HEK293 (cell line): Measurements from ENCODE around the gene PYGO2.

Experiments
- BCL11B ChIP-seq: fragments of 450-650 bp; formaldehyde crosslinking; IDR thresholded peaks from 2 replicates; pipeline ENCODE4 v1.5.1; 2016; ENCODE audit warnings: low read depth, missing biosample characterization, missing genetic modification characterization
- HIC1 ChIP-seq: fragments of 450-650 bp; formaldehyde crosslinking; IDR thresholded peaks from 2 replicates; pipeline ENCODE4 v1.5.1; 2016; ENCODE audit warnings: missing biosample characterization, missing genetic modification characterization
- KLF16 ChIP-seq: fragments of 450-650 bp; formaldehyde crosslinking; IDR thresholded peaks from 2 replicates; pipeline ENCODE4 v1.5.1; 2017; ENCODE audit warnings: missing biosample characterization, missing genetic modification characterization
- KLF8 ChIP-seq: fragments of 450-650 bp; formaldehyde crosslinking; IDR thresholded peaks from 2 replicates; pipeline ENCODE4 v1.5.1; 2016; ENCODE audit warnings: missing biosample characterization, missing genetic modification characterization
- OVOL3 ChIP-seq: fragments of 450-650 bp; formaldehyde crosslinking; IDR thresholded peaks from 2 replicates; pipeline ENCODE4 v1.5.1; 2016; ENCODE audit warnings: missing biosample characterization, missing genetic modification characterization
- PBX3 ChIP-seq: sonication (generic); formaldehyde crosslinking; IDR thresholded peaks from 2 replicates; pipeline ENCODE4 v1.8.1; 2022; ENCODE audit warnings: mild to moderate bottlenecking, moderate library complexity, missing genetic modification reagents
- RBAK ChIP-seq: fragments of 450-650 bp; formaldehyde crosslinking; IDR thresholded peaks from 2 replicates; pipeline ENCODE4 v1.5.1; 2016; ENCODE audit warnings: missing biosample characterization, missing genetic modification characterization
- SCRT2 ChIP-seq: fragments of 450-650 bp; formaldehyde crosslinking; IDR thresholded peaks from 2 replicates; pipeline ENCODE4 v1.5.1; 2016; ENCODE audit warnings: missing biosample characterization, missing genetic modification characterization
- TRIM28 ChIP-seq: IDR thresholded peaks from 2 replicates; pipeline ENCODE4 v1.6.1; 2011; ENCODE audit warnings: low read length, control low read depth, borderline replicate concordance
- ZBTB10 ChIP-seq: fragments of 450-650 bp; formaldehyde crosslinking; IDR thresholded peaks from 2 replicates; pipeline ENCODE4 v1.5.1; 2016; ENCODE audit warnings: missing biosample characterization, missing genetic modification characterization
- ZBTB17 ChIP-seq: fragments of 450-650 bp; formaldehyde crosslinking; IDR thresholded peaks from 2 replicates; pipeline ENCODE4 v1.5.1; 2016; ENCODE audit warnings: missing biosample characterization, missing genetic modification characterization
- ZBTB21 ChIP-seq: fragments of 450-650 bp; formaldehyde crosslinking; IDR thresholded peaks from 2 replicates; pipeline ENCODE4 v1.5.1; 2017; ENCODE audit warnings: missing biosample characterization, missing genetic modification characterization
- ZBTB48 ChIP-seq: fragments of 450-650 bp; formaldehyde crosslinking; IDR thresholded peaks from 2 replicates; pipeline ENCODE4 v1.5.1; 2016; ENCODE audit warnings: missing biosample characterization, missing genetic modification characterization
- ZBTB6 ChIP-seq: fragments of 450-650 bp; formaldehyde crosslinking; IDR thresholded peaks from 2 replicates; pipeline ENCODE4 v1.5.1; 2017; ENCODE audit warnings: missing biosample characterization, missing genetic modification characterization
- ZNF114 ChIP-seq: fragments of 450-650 bp; formaldehyde crosslinking; IDR thresholded peaks from 2 replicates; pipeline ENCODE4 v1.5.0; 2017; ENCODE audit warnings: missing biosample characterization, missing genetic modification characterization
- ZNF211 ChIP-seq: fragments of 450-650 bp; formaldehyde crosslinking; IDR thresholded peaks from 2 replicates; pipeline ENCODE4 v1.5.1; 2016; ENCODE audit warnings: low read depth, missing biosample characterization, missing genetic modification characterization
- ZNF302 ChIP-seq: fragments of 450-650 bp; formaldehyde crosslinking; IDR thresholded peaks from 2 replicates; pipeline ENCODE4 v1.5.1; 2016; ENCODE audit warnings: missing biosample characterization, missing genetic modification characterization, low read depth
- ZNF324 ChIP-seq: fragments of 450-650 bp; formaldehyde crosslinking; IDR thresholded peaks from 2 replicates; pipeline ENCODE4 v1.5.1; 2016; ENCODE audit warnings: missing biosample characterization, missing genetic modification characterization
- ZNF391 ChIP-seq: fragments of 450-650 bp; formaldehyde crosslinking; IDR thresholded peaks from 2 replicates; pipeline ENCODE4 v1.5.1; 2016; ENCODE audit warnings: low read depth, missing biosample characterization, missing genetic modification characterization, borderline replicate concordance
- ZNF398 ChIP-seq: fragments of 450-650 bp; formaldehyde crosslinking; IDR thresholded peaks from 2 replicates; pipeline ENCODE4 v1.5.1; 2017; ENCODE audit warnings: missing biosample characterization, missing genetic modification characterization
- ZNF423 ChIP-seq: fragments of 450-650 bp; formaldehyde crosslinking; IDR thresholded peaks from 2 replicates; pipeline ENCODE4 v1.5.1; 2016; ENCODE audit warnings: missing biosample characterization, missing genetic modification characterization
- ZNF433 ChIP-seq: fragments of 450-650 bp; formaldehyde crosslinking; IDR thresholded peaks from 2 replicates; pipeline ENCODE4 v1.5.1; 2016; ENCODE audit warnings: missing biosample characterization, missing genetic modification characterization, low read depth
- ZNF514 ChIP-seq: fragments of 450-650 bp; formaldehyde crosslinking; IDR thresholded peaks from 2 replicates; pipeline ENCODE4 v1.5.1; 2016; ENCODE audit warnings: missing biosample characterization, missing genetic modification characterization
- ZNF704 ChIP-seq: fragments of 450-650 bp; formaldehyde crosslinking; IDR thresholded peaks from 2 replicates; pipeline ENCODE4 v1.5.1; 2016; ENCODE audit warnings: missing biosample characterization, missing genetic modification characterization
- ZNF830 ChIP-seq: fragments of 450-650 bp; IDR thresholded peaks from 2 replicates; pipeline ENCODE4 v1.5.0; 2018; ENCODE audit warnings: missing biosample characterization, missing genetic modification characterization, low read depth, mild to moderate bottlenecking, moderate library complexity
- ZNF837 ChIP-seq: fragments of 450-650 bp; formaldehyde crosslinking; IDR thresholded peaks from 2 replicates; pipeline ENCODE4 v1.5.1; 2016; ENCODE audit warnings: missing biosample characterization, missing genetic modification characterization
- ZSCAN18 ChIP-seq: fragments of 450-650 bp; formaldehyde crosslinking; IDR thresholded peaks from 2 replicates; pipeline ENCODE4 v1.5.1; 2016; ENCODE audit warnings: missing biosample characterization, missing genetic modification characterization
- ZSCAN30 ChIP-seq: fragments of 450-650 bp; IDR thresholded peaks from 2 replicates; pipeline ENCODE4 v1.5.1; 2018; ENCODE audit warnings: missing biosample characterization, mild to moderate bottlenecking, missing genetic modification characterization, moderate library complexity

PYGO2 gene

GRCh38 chr1:155000726-155001424 lies 39.3 kb upstream of the PYGO2 start (continued):
- peak; percentile 67 for TF ChIP-seq ZNF423 (tag by site-specific recombination)
- TF ChIP-seq BCL11B (tag by site-specific recombination): peak; percentile 96
- TF ChIP-seq TRIM28: peak; percentile 61; the same call in 1 of the 2 replicates
- peak; percentile 99 for TF ChIP-seq KLF8 (tag by site-specific recombination)
- TF ChIP-seq ZNF114 (tag by site-specific recombination): no peak
- no peak for TF ChIP-seq ZNF514 (tag by site-specific recombination)
- TF ChIP-seq ZBTB10: peak; percentile 100
- no peak for TF ChIP-seq ZNF837
- TF ChIP-seq SCRT2 (tag by site-specific recombination): peak; percentile 100
- TF ChIP-seq RBAK: no peak
- no peak for TF ChIP-seq ZNF830 (tag by site-specific recombination)
- peak; percentile 99 for TF ChIP-seq ZNF324
- peak; percentile 96 for TF ChIP-seq ZBTB17 (tag by site-specific recombination)
- TF ChIP-seq ZNF704 (tag by site-specific recombination): no peak
- TF ChIP-seq ZNF433: no peak
- peak; percentile 88 for TF ChIP-seq HIC1 (tag by site-specific recombination)
- no peak for TF ChIP-seq PBX3 (CRISPR knock-in tag)
- TF ChIP-seq ZNF302 (tag by site-specific recombination): no peak
- peak; percentile 84 for TF ChIP-seq ZBTB6 (tag by site-specific recombination)
- peak; percentile 90 for TF ChIP-seq ZBTB48 (tag by site-specific recombination)
- no peak for TF ChIP-seq ZNF211 (tag by site-specific recombination)
- TF ChIP-seq ZSCAN18 (tag by site-specific recombination): peak; percentile 94; the same call in 1 of the 2 replicates
- TF ChIP-seq ZBTB21: peak; percentile 82
- TF ChIP-seq OVOL3 (tag by site-specific recombination): peak; percentile 75; the same call in 1 of the 2 replicates
- TF ChIP-seq ZSCAN30 (tag by site-specific recombination): peak; percentile 90
- TF ChIP-seq KLF16: peak; percentile 98
- TF ChIP-seq ZNF391 (tag by site-specific recombination): peak; percentile 97
- peak; percentile 99 for TF ChIP-seq ZNF398 (tag by site-specific recombination)
